Endodermal cell (in vitro differentiated cells): ENCODE data around the gene MORC4. TPM values are rescaled to one million over a fixed set of nuclear protein-coding genes. Genes with fewer than 3 reads are reported as not detected.

Source experiments
- DNase-seq: peaks from one replicate; pipeline ENCODE4 v3.0.0-alpha.2; 2017
- H3K27ac ChIP-seq: 2 replicates; pipeline ENCODE4 v1.5.1; 2013; ENCODE audit warnings: mild to moderate bottlenecking, low read depth, low read length, moderate library complexity
- H3K27me3 ChIP-seq: 2 replicates; pipeline ENCODE4 v1.6.1; 2013; ENCODE audit warnings: mild to moderate bottlenecking, low read length, moderate library complexity; ENCODE audit not compliant: insufficient read depth, control insufficient read depth, poor library complexity, severe bottlenecking
- H3K36me3 ChIP-seq: 2 replicates; pipeline ENCODE4 v1.7.0; 2013; ENCODE audit warnings: mild to moderate bottlenecking, low read length, moderate library complexity; ENCODE audit not compliant: control insufficient read depth, insufficient read depth
- H3K4me1 ChIP-seq: one replicate; pipeline ENCODE4 v1.7.0; 2013; ENCODE audit warnings: low read length; ENCODE audit not compliant: control insufficient read depth, insufficient read depth
- H3K4me3 ChIP-seq: 2 replicates; pipeline ENCODE4 v1.5.1; 2013; ENCODE audit warnings: mild to moderate bottlenecking, low read length, moderate library complexity
- H3K9ac ChIP-seq: 2 replicates; pipeline ENCODE4 v1.6.1; 2013; ENCODE audit warnings: mild to moderate bottlenecking, low read length, moderate library complexity; ENCODE audit not compliant: poor library complexity, severe bottlenecking; ENCODE audit errors: extremely low read depth
- H3K9me3 ChIP-seq: 2 replicates; pipeline ENCODE4 v1.6.1; 2013; ENCODE audit warnings: mild to moderate bottlenecking, low read length, moderate library complexity; ENCODE audit not compliant: control insufficient read depth
- H3K27ac Mint-ChIP-seq: 2 replicates; pipeline ENCODE4 v1.8.0; 2020; ENCODE audit warnings: mixed read lengths
- H3K27me3 Mint-ChIP-seq: 2 replicates; pipeline ENCODE4 v1.8.0; 2021; ENCODE audit warnings: mild to moderate bottlenecking, mixed read lengths; ENCODE audit not compliant: insufficient read depth
- H3K36me3 Mint-ChIP-seq: 2 replicates; pipeline ENCODE4 v1.8.0; 2020; ENCODE audit warnings: low read depth, mixed read lengths
- H3K4me1 Mint-ChIP-seq: 2 replicates; pipeline ENCODE4 v1.8.0; 2020; ENCODE audit warnings: mixed read lengths
- H3K4me3 Mint-ChIP-seq: 2 replicates; pipeline ENCODE4 v1.8.0; 2020; ENCODE audit warnings: mild to moderate bottlenecking, moderate library complexity, mixed read lengths
- H3K9me3 Mint-ChIP-seq: 2 replicates; pipeline ENCODE4 v1.8.0; 2020; ENCODE audit warnings: mild to moderate bottlenecking, mixed read lengths
- CTCF ChIP-seq: fragments of 200-600 bp; sonication (generic); conservative IDR thresholded peaks from 2 replicates; pipeline ENCODE4 v1.5.0; 2021; ENCODE audit warnings: antibody characterized with exemption, mild to moderate bottlenecking
- WGBS, 2 experiments: methylation state at CpG; one replicate each; pipeline versions ENCODE4 v1.1.5 to v1.1.7; 2013; ENCODE audit warnings: missing lambda C conversion rate in 2 of 2, mixed read lengths in 1 of 2; ENCODE audit not compliant: insufficient coverage in 1 of 2, insufficient read length in 1 of 2; 5-methylcytosine and 5-hydroxymethylcytosine counted together
- total RNA-seq, 2 donors: library from RNA; stranded (reverse); fragmentation: NEBNext Ultra II Directional in 1 of 2; extraction: Animal tissue kit (Norgen Biotek cat#: 25700) in 1 of 2; gene quantifications; 2 replicates in 1 of 2; 3 replicates in 1 of 2; pipeline ENCODE4 v1.2.1, GENCODE V29; 2021

Gene MORC4
- total RNA-seq, 2 donors from 2014 or later, result 3.4 TPM

DNA sequence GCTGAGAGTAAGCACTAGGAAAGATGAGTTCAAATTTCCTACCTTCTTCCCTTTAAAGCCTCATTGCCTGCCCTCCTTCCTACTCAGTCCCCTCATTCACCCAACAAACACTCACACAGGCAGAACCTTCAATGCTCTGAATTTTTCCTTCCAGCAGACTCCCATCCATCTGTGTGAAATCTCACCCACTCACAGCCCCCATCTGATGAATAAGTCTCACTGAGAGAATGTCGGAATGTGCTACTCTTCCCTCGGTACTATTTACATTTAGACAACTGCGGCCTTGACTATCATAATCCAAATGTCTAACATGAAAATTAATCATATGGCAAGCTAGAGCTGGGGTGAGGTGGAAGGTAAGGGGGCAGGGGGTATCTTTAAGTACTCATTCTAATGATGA, 60.4 kb downstream of the MORC4 start:
- no peaks in the 10 kb centered on the region for H3K27me3 ChIP-seq
- Mint-ChIP-seq H3K4me3 (no peak overlapping the region), H3K27me3 (no peaks in the 10 kb centered on the region), H3K4me1 (peaks cover 10% of the 10 kb centered on the region), H3K27ac (no peak overlapping the region), H3K9me3 (peaks cover 28% of the 10 kb centered on the region), H3K36me3 (no peaks in the 10 kb centered on the region)
- no peak overlapping the region for H3K4me3 ChIP-seq
- no peaks in the 10 kb centered on the region for H3K36me3 ChIP-seq
- DNase-seq, result no peak
- no peaks in the 10 kb centered on the region for H3K4me1 ChIP-seq
- H3K9ac ChIP-seq, result no peak overlapping the region
- no peak for TF ChIP-seq CTCF
- H3K27ac ChIP-seq, result no peak overlapping the region
- 91% methylated on average over 3 of the region's 3 CpGs; no CpG with 5 or more reads in 1 of the 2 experiments for WGBS, 2 experiments
- no peaks in the 10 kb centered on the region for H3K9me3 ChIP-seq

- H3K27me3 ChIP-seq, result no peaks in the 10 kb centered on the region
- Mint-ChIP-seq H3K27me3 (no peaks in the 10 kb centered on the region), H3K4me3 (no peak overlapping the region), H3K4me1 (peaks cover 18% of the 10 kb centered on the region), H3K36me3 (no peaks in the 10 kb centered on the region), H3K9me3 (peaks cover 24% of the 10 kb centered on the region), H3K27ac (no peak overlapping the region)
- H3K9me3 ChIP-seq, result no peaks in the 10 kb centered on the region
- no peaks in the 10 kb centered on the region for H3K36me3 ChIP-seq
- no peak for TF ChIP-seq CTCF
- WGBS, 2 experiments, result 88% methylated on average over 1 of the region's 1 CpG; no CpG with 5 or more reads in 1 of the 2 experiments
- no peak overlapping the region for H3K4me3 ChIP-seq
- H3K4me1 ChIP-seq, result peaks cover 8% of the 10 kb centered on the region
- no peak overlapping the region for H3K27ac ChIP-seq
- no peak for DNase-seq
- no peak overlapping the region for H3K9ac ChIP-seq
Observed at GRCh38 chrX:106936246-106936645, 63.8 kb downstream of the MORC4 start.

- no peak for DNase-seq
- no peaks in the 10 kb centered on the region for H3K27me3 ChIP-seq
- no peaks in the 10 kb centered on the region for H3K36me3 Mint-ChIP-seq
- no peak overlapping the region for H3K4me3 ChIP-seq
- H3K9me3 Mint-ChIP-seq, result peaks cover 22% of the 10 kb centered on the region
- H3K36me3 ChIP-seq, result no peaks in the 10 kb centered on the region
- H3K4me1 ChIP-seq, result peaks cover 8% of the 10 kb centered on the region
- no peak overlapping the region for H3K27ac Mint-ChIP-seq
- H3K4me3 Mint-ChIP-seq, result no peak overlapping the region
- H3K4me1 Mint-ChIP-seq, result peaks cover 18% of the 10 kb centered on the region
- no peaks in the 10 kb centered on the region for H3K27me3 Mint-ChIP-seq
- no peak for TF ChIP-seq CTCF
- H3K9me3 ChIP-seq, result no peaks in the 10 kb centered on the region
- no peak overlapping the region for H3K27ac ChIP-seq
- no peak overlapping the region for H3K9ac ChIP-seq
- WGBS, 2 experiments, result 88 to 93% methylated on average over 3 to 4 of the region's 4 CpGs
Observed at GRCh38 chrX:106935175-106935574, 64.8 kb downstream of the MORC4 start.
